HEK293T (cell line): Measurements from ENCODE around the gene TFDP2.

ENCODE experiments used
- BHLHE40 ChIP-seq: fragments of 450-650 bp; IDR thresholded peaks from 2 replicates; pipeline ENCODE4 v1.6.1; 2016; ENCODE audit warnings: mild to moderate bottlenecking, moderate library complexity, borderline replicate concordance
- NFRKB ChIP-seq: fragments of 450-650 bp; IDR thresholded peaks from 2 replicates; pipeline ENCODE4 v1.6.1; 2016; ENCODE audit warnings: mild to moderate bottlenecking, moderate library complexity

- TF ChIP-seq BHLHE40 (no peak), NFRKB (no peak)
Observed at GRCh38 chr3:142124243-142124642, 25.1 kb downstream of the TFDP2 start.
